ENCODE results near the gene OSGEPL1.

The OSGEPL1 gene

GRCh38 chr2:189762551-189763298 lies at the start of gene OSGEPL1:
Gene OSGEPL1, minus strand, starts transcription at chr2:189762792. Its CDS starts 1,152 bp downstream, at chr2:189761640.
- Histone ChIP-seq H3K9me3 (ENCODE audit: control insufficient read depth in 2 of 2, low read length in 2 of 2) (no peaks in the 10 kb centered on the region), H3K4me3 (ENCODE audit: low read length in 2 of 2) (peak within 1 kb of the TSS; percentile 87 to 100), H3K36me3 (ENCODE audit: control insufficient read depth in 2 of 2, insufficient read depth in 2 of 2, low read length in 2 of 2) (peaks cover 0 to 9% of the 10 kb centered on the region in 2 donors), H3K4me1 (ENCODE audit: control insufficient read depth, insufficient read depth, low read length) (peaks cover 5% of the 10 kb centered on the region), H3K27me3 (ENCODE audit: control insufficient read depth in 1 of 2, insufficient read depth in 2 of 2, low read length in 2 of 2) (no peaks in the 10 kb centered on the region), H3K9ac (ENCODE audit: low read length in 2 of 2) (peak within 1 kb of the TSS; percentile 86 to 89), H3K27ac (ENCODE audit: low read length) (peak within 1 kb of the TSS; percentile 85)

DNA sequence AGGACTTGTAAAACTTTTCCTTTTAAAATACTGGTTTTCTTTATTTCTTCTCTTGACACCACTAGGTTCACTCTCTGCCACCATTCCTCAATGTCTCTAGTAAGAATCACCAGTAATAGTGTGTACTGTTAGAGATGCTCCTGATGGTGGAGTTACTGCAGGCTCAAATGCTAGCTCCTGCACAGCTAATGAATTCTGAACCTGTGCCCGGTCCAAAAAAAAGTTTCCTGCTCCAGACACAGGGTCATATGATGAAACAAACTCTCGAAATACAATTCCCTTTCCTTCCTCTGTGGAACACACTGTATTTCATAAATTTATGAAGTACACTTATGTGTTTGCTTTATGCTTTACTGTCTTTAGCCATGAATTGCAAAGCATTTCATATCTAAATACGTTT lies 40.8 kb upstream of the OSGEPL1 start:
- H3K9ac ChIP-seq (ENCODE audit: low read length in 2 of 2): no peak overlapping the region

GRCh38 chr2:189802396-189802912 lies 39.9 kb upstream of the OSGEPL1 start:
- Histone ChIP-seq H3K27ac (ENCODE audit: low read length) (no peak overlapping the region), H3K4me3 (ENCODE audit: low read length in 2 of 2) (no peak overlapping the region), H3K27me3 (ENCODE audit: control insufficient read depth in 1 of 2, insufficient read depth in 2 of 2, low read length in 2 of 2) (no peaks in the 10 kb centered on the region), H3K9ac (ENCODE audit: low read length in 2 of 2) (no peak overlapping the region), H3K36me3 (ENCODE audit: control insufficient read depth in 2 of 2, insufficient read depth in 2 of 2, low read length in 2 of 2) (peaks cover 0 to 3% of the 10 kb centered on the region in 2 donors), H3K9me3 (ENCODE audit: control insufficient read depth in 2 of 2, low read length in 2 of 2) (no peaks in the 10 kb centered on the region), H3K4me1 (ENCODE audit: control insufficient read depth, insufficient read depth, low read length) (no peaks in the 10 kb centered on the region)

More for the DNA sequence above, 40.8 kb upstream of the OSGEPL1 start:
- Histone ChIP-seq H3K27me3 (ENCODE audit: control insufficient read depth in 1 of 2, insufficient read depth in 2 of 2, low read length in 2 of 2) (no peaks in the 10 kb centered on the region), H3K27ac (ENCODE audit: low read length) (no peak overlapping the region), H3K36me3 (ENCODE audit: control insufficient read depth in 2 of 2, insufficient read depth in 2 of 2, low read length in 2 of 2) (peaks cover 0 to 3% of the 10 kb centered on the region in 2 donors), H3K4me3 (ENCODE audit: low read length in 2 of 2) (no peak overlapping the region), H3K9me3 (ENCODE audit: control insufficient read depth in 2 of 2, low read length in 2 of 2) (no peaks in the 10 kb centered on the region), H3K4me1 (ENCODE audit: control insufficient read depth, insufficient read depth, low read length) (no peaks in the 10 kb centered on the region)

- Histone ChIP-seq H3K27ac (ENCODE audit: low read length) (no peak overlapping the region), H3K9me3 (ENCODE audit: control insufficient read depth in 2 of 2, low read length in 2 of 2) (no peaks in the 10 kb centered on the region), H3K27me3 (ENCODE audit: control insufficient read depth in 1 of 2, insufficient read depth in 2 of 2, low read length in 2 of 2) (no peaks in the 10 kb centered on the region), H3K9ac (ENCODE audit: low read length in 2 of 2) (no peak overlapping the region), H3K4me3 (ENCODE audit: low read length in 2 of 2) (no peak overlapping the region), H3K4me1 (ENCODE audit: control insufficient read depth, insufficient read depth, low read length) (no peaks in the 10 kb centered on the region), H3K36me3 (ENCODE audit: control insufficient read depth in 2 of 2, insufficient read depth in 2 of 2, low read length in 2 of 2) (peaks cover 0 to 3% of the 10 kb centered on the region in 2 donors)
Measured at GRCh38 chr2:189799531-189799930, 36.9 kb upstream of the OSGEPL1 start.

DNA sequence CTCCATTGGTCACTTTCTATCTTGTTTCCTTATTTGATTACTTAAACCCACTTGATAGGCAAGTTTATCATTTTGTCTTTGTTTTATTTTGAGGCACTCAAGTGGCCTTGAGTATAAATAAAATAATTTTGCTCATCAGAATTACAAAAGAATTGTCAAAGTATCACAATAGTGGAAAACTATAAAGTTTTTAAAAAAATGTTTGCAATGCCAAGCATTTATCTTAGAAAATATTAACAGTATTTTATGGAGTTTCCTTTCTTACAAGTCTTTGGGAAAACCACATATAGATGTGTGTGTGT lies 36.4 kb upstream of the OSGEPL1 start:
- Histone ChIP-seq H3K27ac (ENCODE audit: low read length) (no peak overlapping the region), H3K4me3 (ENCODE audit: low read length in 2 of 2) (no peak overlapping the region), H3K4me1 (ENCODE audit: control insufficient read depth, insufficient read depth, low read length) (no peaks in the 10 kb centered on the region), H3K27me3 (ENCODE audit: control insufficient read depth in 1 of 2, insufficient read depth in 2 of 2, low read length in 2 of 2) (no peaks in the 10 kb centered on the region), H3K36me3 (ENCODE audit: control insufficient read depth in 2 of 2, insufficient read depth in 2 of 2, low read length in 2 of 2) (peaks cover 0 to 3% of the 10 kb centered on the region in 2 donors), H3K9me3 (ENCODE audit: control insufficient read depth in 2 of 2, low read length in 2 of 2) (no peaks in the 10 kb centered on the region), H3K9ac (ENCODE audit: low read length in 2 of 2) (no peak overlapping the region)

- no peak overlapping the region for H3K9ac ChIP-seq (ENCODE audit: low read length in 2 of 2)
- H3K4me1 ChIP-seq (ENCODE audit: control insufficient read depth, insufficient read depth, low read length): no peaks in the 10 kb centered on the region
- no peaks in the 10 kb centered on the region for H3K9me3 ChIP-seq (ENCODE audit: control insufficient read depth in 2 of 2, low read length in 2 of 2)
- no peaks in the 10 kb centered on the region for H3K27me3 ChIP-seq (ENCODE audit: control insufficient read depth in 1 of 2, insufficient read depth in 2 of 2, low read length in 2 of 2)
- no peak overlapping the region for H3K4me3 ChIP-seq (ENCODE audit: low read length in 2 of 2)
- H3K27ac ChIP-seq (ENCODE audit: low read length): no peak overlapping the region
- peaks cover 0 to 5% of the 10 kb centered on the region in 2 donors for H3K36me3 ChIP-seq (ENCODE audit: control insufficient read depth in 2 of 2, insufficient read depth in 2 of 2, low read length in 2 of 2)
Measured at GRCh38 chr2:189798312-189799029, 35.9 kb upstream of the OSGEPL1 start.

- H3K4me3 ChIP-seq (ENCODE audit: low read length in 2 of 2): no peak overlapping the region
Measured at GRCh38 chr2:189797902-189798301, 35.3 kb upstream of the OSGEPL1 start.

GRCh38 chr2:189794310-189794709 lies 31.7 kb upstream of the OSGEPL1 start:
- Histone ChIP-seq H3K4me3 (ENCODE audit: low read length in 2 of 2) (no peak overlapping the region), H3K27ac (ENCODE audit: low read length) (no peak overlapping the region), H3K36me3 (ENCODE audit: control insufficient read depth in 2 of 2, insufficient read depth in 2 of 2, low read length in 2 of 2) (peaks cover 3 to 5% of the 10 kb centered on the region in 2 donors), H3K4me1 (ENCODE audit: control insufficient read depth, insufficient read depth, low read length) (no peaks in the 10 kb centered on the region), H3K27me3 (ENCODE audit: control insufficient read depth in 1 of 2, insufficient read depth in 2 of 2, low read length in 2 of 2) (no peaks in the 10 kb centered on the region), H3K9me3 (ENCODE audit: control insufficient read depth in 2 of 2, low read length in 2 of 2) (no peaks in the 10 kb centered on the region), H3K9ac (ENCODE audit: low read length in 2 of 2) (no peak overlapping the region)

More at GRCh38 chr2:189797902-189798301, 35.3 kb upstream of the OSGEPL1 start:
- H3K9ac ChIP-seq (ENCODE audit: low read length in 2 of 2): no peak overlapping the region
- H3K27ac ChIP-seq (ENCODE audit: low read length): no peak overlapping the region
- H3K9me3 ChIP-seq (ENCODE audit: control insufficient read depth in 2 of 2, low read length in 2 of 2): no peaks in the 10 kb centered on the region
- H3K4me1 ChIP-seq (ENCODE audit: control insufficient read depth, insufficient read depth, low read length): no peaks in the 10 kb centered on the region
- H3K27me3 ChIP-seq (ENCODE audit: control insufficient read depth in 1 of 2, insufficient read depth in 2 of 2, low read length in 2 of 2): no peaks in the 10 kb centered on the region
- peaks cover 3 to 5% of the 10 kb centered on the region in 2 donors for H3K36me3 ChIP-seq (ENCODE audit: control insufficient read depth in 2 of 2, insufficient read depth in 2 of 2, low read length in 2 of 2)

GRCh38 chr2:189791338-189792042 lies 28.9 kb upstream of the OSGEPL1 start:
- Histone ChIP-seq H3K4me1 (ENCODE audit: control insufficient read depth, insufficient read depth, low read length) (no peaks in the 10 kb centered on the region), H3K36me3 (ENCODE audit: control insufficient read depth in 2 of 2, insufficient read depth in 2 of 2, low read length in 2 of 2) (peaks cover 3 to 4% of the 10 kb centered on the region in 2 donors), H3K4me3 (ENCODE audit: low read length in 2 of 2) (no peak overlapping the region), H3K9ac (ENCODE audit: low read length in 2 of 2) (no peak overlapping the region), H3K9me3 (ENCODE audit: control insufficient read depth in 2 of 2, low read length in 2 of 2) (no peaks in the 10 kb centered on the region), H3K27me3 (ENCODE audit: control insufficient read depth in 1 of 2, insufficient read depth in 2 of 2, low read length in 2 of 2) (no peaks in the 10 kb centered on the region), H3K27ac (ENCODE audit: low read length) (no peak overlapping the region)

- peaks cover 0 to 13% of the 10 kb centered on the region in 2 donors for H3K36me3 ChIP-seq (ENCODE audit: control insufficient read depth in 2 of 2, insufficient read depth in 2 of 2, low read length in 2 of 2)
- no peaks in the 10 kb centered on the region for H3K27me3 ChIP-seq (ENCODE audit: control insufficient read depth in 1 of 2, insufficient read depth in 2 of 2, low read length in 2 of 2)
- H3K4me1 ChIP-seq (ENCODE audit: control insufficient read depth, insufficient read depth, low read length): peaks cover 7% of the 10 kb centered on the region
- H3K9me3 ChIP-seq (ENCODE audit: control insufficient read depth in 2 of 2, low read length in 2 of 2): no peaks in the 10 kb centered on the region
- peak within 1 kb of the TSS; percentile 86 to 91 for H3K9ac ChIP-seq (ENCODE audit: low read length in 2 of 2)
- peak within 1 kb of the TSS; percentile 68 to 91 for H3K4me3 ChIP-seq (ENCODE audit: low read length in 2 of 2)
- peak within 1 kb of the TSS; percentile 83 for H3K27ac ChIP-seq (ENCODE audit: low read length)
Measured at GRCh38 chr2:189783927-189784867, 21.6 kb upstream of the OSGEPL1 start, which contains the start of the genes ORMDL1 and PMS1. Gene ORMDL1, minus strand, starts transcription at chr2:189784339. Its CDS starts 1,744 bp downstream, at chr2:189782595. Gene PMS1, plus strand, starts transcription at chr2:189784450. Its CDS starts 7,360 bp downstream, at chr2:189791810.

Data from stomach smooth muscle (tissue), 2 donors.